ENCODE data around the gene PDE12.

DNA sequence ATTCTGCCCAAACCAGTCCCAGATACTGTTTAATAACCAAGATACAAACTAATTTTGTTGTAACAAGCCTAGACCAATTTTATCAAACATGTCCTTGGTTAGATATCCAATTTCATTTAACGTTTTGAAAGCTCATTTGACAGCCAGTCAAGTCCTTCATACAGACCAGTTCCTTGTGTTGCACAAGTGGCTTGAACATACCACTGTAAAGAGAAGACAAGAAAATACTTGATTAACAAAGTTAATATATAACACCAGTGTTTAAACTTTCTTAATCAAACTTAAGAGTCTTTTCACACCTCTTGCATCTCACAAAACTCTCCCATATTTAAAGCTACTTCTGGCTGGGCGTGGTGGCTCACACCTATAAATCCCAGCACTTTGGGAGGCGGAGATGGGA lies 16.0 kb downstream of the PDE12 start:
- TF ChIP-seq, protein P1, sequence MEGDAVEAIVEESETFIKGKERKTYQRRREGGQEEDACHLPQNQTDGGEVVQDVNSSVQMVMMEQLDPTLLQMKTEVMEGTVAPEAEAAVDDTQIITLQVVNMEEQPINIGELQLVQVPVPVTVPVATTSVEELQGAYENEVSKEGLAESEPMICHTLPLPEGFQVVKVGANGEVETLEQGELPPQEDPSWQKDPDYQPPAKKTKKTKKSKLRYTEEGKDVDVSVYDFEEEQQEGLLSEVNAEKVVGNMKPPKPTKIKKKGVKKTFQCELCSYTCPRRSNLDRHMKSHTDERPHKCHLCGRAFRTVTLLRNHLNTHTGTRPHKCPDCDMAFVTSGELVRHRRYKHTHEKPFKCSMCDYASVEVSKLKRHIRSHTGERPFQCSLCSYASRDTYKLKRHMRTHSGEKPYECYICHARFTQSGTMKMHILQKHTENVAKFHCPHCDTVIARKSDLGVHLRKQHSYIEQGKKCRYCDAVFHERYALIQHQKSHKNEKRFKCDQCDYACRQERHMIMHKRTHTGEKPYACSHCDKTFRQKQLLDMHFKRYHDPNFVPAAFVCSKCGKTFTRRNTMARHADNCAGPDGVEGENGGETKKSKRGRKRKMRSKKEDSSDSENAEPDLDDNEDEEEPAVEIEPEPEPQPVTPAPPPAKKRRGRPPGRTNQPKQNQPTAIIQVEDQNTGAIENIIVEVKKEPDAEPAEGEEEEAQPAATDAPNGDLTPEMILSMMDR (IDR thresholded peaks at IDR 0.05) = no peak
- TF ChIP-seq POLR2A (IDR thresholded peaks at IDR 0.05) = no peak
